IMR-90 (cell line): Measurements from ENCODE around the gene FAM163A.

Source experiments
- TF ChIP-seq, protein P1 (sequence below): conservative IDR thresholded peaks from 2 replicates; pipeline ENCODE4 v1.5.1; 2012; ENCODE audit warnings: mild to moderate bottlenecking, low read depth, low read length, improper control_type of control experiment
- TF ChIP-seq, protein P2 (sequence below): fragments of 150-350 bp; IDR thresholded peaks from 2 replicates; pipeline ENCODE4 v1.6.1; 2017; ENCODE audit warnings: mild to moderate bottlenecking, antibody characterized with exemption, low read length, low read depth

DNA sequence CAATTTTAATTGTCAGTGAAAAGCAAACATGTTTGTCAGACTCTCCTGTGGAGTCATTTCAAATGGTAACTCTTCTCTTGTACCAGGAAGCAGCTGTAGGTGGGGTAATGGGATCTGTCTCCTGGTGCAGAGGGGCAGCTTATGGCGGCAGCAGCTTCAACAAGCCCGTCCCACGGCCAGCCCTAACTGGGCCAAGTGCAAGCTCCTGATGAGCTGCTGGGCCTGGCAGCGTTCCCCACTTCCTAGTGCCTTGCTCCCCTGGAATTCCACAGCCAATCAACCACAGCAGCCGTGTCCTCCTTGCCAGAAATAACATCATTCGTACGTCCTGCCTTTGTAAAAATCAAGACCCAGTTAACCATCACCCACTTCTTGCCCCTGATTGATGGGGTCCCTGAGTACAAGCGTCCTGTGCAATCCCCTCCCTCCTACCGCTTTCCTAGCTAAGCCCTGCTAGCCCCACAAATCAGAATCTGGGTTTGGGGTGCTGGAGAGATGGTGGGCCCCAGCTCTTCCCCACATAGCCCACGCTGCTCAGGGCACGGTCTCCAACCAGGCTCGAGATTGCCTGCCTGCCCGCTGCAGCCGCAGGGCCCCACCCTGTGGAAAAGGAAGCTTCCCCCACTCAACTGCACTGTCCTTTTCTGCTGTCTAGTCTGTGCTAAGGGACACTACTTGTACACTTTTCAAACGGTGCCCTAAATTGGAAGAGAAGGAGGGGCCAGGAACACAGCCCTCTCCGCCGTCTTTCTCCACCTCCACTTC is 73.3 kb downstream of the FAM163A start:
- TF ChIP-seq, protein P1, sequence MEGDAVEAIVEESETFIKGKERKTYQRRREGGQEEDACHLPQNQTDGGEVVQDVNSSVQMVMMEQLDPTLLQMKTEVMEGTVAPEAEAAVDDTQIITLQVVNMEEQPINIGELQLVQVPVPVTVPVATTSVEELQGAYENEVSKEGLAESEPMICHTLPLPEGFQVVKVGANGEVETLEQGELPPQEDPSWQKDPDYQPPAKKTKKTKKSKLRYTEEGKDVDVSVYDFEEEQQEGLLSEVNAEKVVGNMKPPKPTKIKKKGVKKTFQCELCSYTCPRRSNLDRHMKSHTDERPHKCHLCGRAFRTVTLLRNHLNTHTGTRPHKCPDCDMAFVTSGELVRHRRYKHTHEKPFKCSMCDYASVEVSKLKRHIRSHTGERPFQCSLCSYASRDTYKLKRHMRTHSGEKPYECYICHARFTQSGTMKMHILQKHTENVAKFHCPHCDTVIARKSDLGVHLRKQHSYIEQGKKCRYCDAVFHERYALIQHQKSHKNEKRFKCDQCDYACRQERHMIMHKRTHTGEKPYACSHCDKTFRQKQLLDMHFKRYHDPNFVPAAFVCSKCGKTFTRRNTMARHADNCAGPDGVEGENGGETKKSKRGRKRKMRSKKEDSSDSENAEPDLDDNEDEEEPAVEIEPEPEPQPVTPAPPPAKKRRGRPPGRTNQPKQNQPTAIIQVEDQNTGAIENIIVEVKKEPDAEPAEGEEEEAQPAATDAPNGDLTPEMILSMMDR, result no peak
- TF ChIP-seq, protein P2, sequence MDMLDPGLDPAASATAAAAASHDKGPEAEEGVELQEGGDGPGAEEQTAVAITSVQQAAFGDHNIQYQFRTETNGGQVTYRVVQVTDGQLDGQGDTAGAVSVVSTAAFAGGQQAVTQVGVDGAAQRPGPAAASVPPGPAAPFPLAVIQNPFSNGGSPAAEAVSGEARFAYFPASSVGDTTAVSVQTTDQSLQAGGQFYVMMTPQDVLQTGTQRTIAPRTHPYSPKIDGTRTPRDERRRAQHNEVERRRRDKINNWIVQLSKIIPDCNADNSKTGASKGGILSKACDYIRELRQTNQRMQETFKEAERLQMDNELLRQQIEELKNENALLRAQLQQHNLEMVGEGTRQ, result no peak
